Measurements from ENCODE around the gene SMCO4.
"Not testable (repeated sequence)": the region's sequence is repeated elsewhere in the genome, so short reads cannot be mapped to it uniquely, and the experiment has no call there.

SMCO4 gene

DNA sequence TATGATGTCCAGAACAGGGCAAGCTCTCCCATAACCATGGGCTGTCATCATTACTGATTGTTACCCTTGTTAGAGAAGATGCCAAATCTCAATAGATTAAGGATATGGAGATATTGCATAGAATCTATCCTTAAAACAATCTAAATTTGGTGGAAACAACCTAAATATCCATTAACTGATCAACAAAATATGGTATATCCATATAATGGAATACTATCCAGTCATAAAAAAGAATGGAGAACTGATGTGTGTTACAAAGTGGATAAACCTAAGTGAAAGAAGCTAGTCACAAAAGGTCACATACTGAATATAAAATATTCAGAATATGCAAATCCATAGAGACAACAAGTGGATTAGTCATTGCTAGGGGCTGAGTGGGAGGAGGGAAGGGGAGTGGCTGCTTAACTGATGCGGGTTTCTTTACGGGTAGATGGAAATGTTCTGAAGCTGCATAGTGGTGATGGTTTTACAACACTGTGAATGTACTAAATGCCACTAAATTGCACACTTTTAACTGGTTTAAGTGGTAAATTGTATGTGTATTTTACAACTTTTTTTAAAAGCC, 36.1 kb upstream of the SMCO4 start:
- no peak for DNase-seq (ENCODE audit: extremely low read depth, low read depth)
- H3K4me3 ChIP-seq (replicated peaks; ENCODE audit: low read depth, low read length), result no peak overlapping the region
- TF ChIP-seq, protein P1, sequence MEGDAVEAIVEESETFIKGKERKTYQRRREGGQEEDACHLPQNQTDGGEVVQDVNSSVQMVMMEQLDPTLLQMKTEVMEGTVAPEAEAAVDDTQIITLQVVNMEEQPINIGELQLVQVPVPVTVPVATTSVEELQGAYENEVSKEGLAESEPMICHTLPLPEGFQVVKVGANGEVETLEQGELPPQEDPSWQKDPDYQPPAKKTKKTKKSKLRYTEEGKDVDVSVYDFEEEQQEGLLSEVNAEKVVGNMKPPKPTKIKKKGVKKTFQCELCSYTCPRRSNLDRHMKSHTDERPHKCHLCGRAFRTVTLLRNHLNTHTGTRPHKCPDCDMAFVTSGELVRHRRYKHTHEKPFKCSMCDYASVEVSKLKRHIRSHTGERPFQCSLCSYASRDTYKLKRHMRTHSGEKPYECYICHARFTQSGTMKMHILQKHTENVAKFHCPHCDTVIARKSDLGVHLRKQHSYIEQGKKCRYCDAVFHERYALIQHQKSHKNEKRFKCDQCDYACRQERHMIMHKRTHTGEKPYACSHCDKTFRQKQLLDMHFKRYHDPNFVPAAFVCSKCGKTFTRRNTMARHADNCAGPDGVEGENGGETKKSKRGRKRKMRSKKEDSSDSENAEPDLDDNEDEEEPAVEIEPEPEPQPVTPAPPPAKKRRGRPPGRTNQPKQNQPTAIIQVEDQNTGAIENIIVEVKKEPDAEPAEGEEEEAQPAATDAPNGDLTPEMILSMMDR (IDR thresholded peaks at IDR 0.05; ENCODE audit: low read depth, low read length, missing control alignments), result no peak

DNA sequence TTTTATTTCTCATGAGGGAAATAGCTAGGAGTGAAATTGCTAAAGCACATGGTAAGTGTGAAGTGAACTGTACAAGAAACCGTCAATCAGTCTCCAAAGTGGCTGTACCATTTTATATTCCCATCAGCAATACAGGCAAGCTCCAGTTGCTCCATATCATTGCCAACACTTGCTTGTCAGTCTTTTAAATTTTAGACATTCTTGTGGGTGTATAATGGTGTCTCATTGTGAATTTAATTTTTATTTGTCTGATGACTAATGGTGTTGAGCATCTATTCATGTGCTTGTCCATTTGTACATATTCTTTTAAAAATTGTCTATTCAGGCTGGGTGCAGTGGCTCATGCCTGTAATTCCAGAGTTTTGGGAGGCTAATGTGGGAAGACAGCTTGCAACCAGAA, 34.1 kb upstream of the SMCO4 start:
- H3K4me3 ChIP-seq (replicated peaks; ENCODE audit: low read depth, low read length), result no peak overlapping the region
- TF ChIP-seq, protein P1 (IDR thresholded peaks at IDR 0.05; ENCODE audit: low read depth, low read length, missing control alignments), result no peak
- no peak for DNase-seq (ENCODE audit: extremely low read depth, low read depth)

DNA sequence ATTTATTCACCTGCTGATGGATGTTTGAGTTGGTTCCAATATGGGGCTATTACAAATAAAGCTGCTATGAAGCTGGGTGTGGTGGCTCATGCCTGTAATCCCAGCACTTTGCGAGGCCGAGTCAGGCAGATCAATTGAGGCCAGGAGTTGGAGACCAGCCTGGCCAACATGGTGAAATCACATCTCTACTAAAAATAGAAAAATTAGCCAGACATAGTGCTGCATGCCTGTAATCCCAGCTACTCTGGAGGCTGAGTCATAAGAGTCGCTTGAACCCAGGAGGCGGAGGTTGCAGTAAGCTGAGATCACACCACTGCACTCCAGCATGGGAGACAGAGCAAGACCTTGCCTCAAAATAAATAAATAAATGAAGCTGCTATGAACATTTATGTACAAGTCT, 33.7 kb upstream of the SMCO4 start:
- peak; percentile 2 for DNase-seq (ENCODE audit: extremely low read depth, low read depth)
- H3K4me3 ChIP-seq (replicated peaks; ENCODE audit: low read depth, low read length), result not testable (repeated sequence)

DNA sequence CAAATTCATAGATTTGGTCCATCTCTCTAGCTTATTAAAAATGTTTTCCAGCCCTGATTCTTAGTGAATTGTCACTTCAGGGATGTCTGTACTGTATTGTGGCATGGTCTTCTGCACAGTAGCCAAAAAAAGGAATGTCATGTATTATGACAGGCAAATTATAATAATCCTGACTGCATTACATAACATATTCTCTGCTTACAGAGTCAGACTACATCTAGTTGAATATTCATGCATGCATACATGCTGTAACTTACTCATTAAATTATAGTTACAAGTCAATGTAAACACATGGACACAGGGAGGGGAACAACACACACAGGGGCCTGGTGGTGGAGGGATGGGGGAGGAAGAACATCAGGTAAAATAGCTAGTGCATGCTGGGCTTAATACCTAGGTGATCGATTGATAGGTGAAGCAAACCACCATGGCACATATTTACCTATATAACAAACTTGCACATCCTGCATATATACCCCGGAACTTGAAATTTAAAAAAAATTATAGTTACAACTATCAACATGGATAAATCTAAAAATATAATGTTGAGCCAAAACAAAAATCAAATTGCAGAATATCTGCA, 31.5 kb upstream of the SMCO4 start:
- H3K4me3 ChIP-seq (replicated peaks; ENCODE audit: low read depth, low read length), result no peak overlapping the region
- DNase-seq (ENCODE audit: extremely low read depth, low read depth), result no peak
- TF ChIP-seq, protein P1 (IDR thresholded peaks at IDR 0.05; ENCODE audit: low read depth, low read length, missing control alignments), result no peak

DNA sequence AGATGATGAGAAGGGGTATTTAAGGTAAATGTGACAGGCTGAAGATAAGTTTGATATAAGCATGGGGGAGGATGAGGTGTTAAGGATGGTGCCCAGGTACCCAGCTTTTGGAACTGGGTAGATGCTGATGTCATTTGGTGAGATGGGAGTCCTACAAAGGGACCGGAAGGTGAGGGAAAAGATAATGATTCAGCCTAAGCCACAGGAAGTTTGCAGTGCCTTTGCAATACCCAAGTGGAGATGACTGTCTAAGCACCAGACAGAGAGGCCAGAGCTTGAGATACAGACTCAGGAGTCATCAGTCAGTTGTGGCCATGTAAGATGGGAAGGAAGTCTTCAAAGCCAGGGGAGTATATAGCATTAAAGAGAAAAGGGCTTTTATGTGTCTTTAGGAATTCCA, 30.0 kb upstream of the SMCO4 start:
- H3K4me3 ChIP-seq (replicated peaks; ENCODE audit: low read depth, low read length), result no peak overlapping the region
- DNase-seq (ENCODE audit: extremely low read depth, low read depth), result no peak
- TF ChIP-seq, protein P1 (IDR thresholded peaks at IDR 0.05; ENCODE audit: low read depth, low read length, missing control alignments), result no peak

DNA sequence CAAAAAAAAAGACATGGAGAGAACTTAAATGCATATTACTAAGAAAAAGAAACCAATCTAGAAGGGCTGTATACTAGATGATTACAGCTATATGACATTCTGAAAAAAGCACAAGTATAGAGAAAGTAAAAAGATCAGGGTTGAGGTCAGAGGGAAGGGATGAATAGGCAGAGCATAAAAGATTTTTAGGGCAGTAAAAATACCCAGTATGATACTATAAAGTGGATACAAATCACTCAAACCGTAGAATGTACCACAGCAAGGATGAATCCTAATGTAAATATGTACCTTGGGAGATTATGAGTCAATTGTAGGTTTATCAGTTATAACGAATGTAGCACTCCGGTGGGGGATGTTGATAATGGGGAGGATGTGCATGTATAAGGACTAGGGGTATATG, 29.4 kb upstream of the SMCO4 start:
- no peak overlapping the region for H3K4me3 ChIP-seq (replicated peaks; ENCODE audit: low read depth, low read length)
- TF ChIP-seq, protein P1 (IDR thresholded peaks at IDR 0.05; ENCODE audit: low read depth, low read length, missing control alignments), result no peak
- no peak for DNase-seq (ENCODE audit: extremely low read depth, low read depth)

DNA sequence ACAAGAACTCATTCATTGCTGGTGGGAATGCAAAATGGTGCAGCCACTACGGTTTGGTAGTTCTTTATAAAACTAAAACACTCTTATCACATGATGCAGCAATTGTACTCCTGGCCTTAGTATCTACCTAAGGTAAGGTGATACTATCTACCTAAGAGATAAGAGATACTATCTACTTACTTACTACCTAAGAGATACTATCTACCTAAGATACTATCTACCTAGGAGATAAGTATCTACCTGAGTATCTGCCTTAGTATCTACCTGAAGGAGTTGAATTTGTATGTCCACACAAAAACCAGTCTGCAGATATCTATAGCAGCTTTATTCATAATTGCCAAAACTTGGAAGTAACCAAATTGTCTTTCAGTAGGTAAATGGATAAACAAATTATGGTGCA, 29.0 kb upstream of the SMCO4 start:
- no peak for DNase-seq (ENCODE audit: extremely low read depth, low read depth)
- TF ChIP-seq, protein P1 (IDR thresholded peaks at IDR 0.05; ENCODE audit: low read depth, low read length, missing control alignments), result no peak
- no peak overlapping the region for H3K4me3 ChIP-seq (replicated peaks; ENCODE audit: low read depth, low read length)
